ENCODE results near the gene YBX2.

DNA sequence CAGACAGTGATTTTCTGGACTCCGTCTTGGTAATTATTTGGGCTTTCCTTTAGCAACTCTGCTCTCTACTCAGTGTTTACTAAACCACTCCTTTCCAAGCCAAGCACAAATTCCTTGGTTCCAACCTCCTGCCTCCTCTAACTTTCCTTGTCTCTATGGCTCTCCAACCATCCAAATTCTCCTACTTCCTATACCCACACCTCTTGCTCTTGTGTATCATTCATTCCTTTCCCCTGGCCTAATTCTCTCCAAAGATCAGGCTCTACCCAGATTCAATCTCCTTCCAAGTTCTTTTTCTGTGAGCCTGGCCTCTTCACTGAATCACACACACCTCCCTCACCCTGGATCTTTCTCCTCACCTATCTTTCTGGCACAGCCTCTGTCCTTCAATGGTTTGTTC is 33.6 kb upstream of the YBX2 start:
- TF ChIP-seq, protein P1, sequence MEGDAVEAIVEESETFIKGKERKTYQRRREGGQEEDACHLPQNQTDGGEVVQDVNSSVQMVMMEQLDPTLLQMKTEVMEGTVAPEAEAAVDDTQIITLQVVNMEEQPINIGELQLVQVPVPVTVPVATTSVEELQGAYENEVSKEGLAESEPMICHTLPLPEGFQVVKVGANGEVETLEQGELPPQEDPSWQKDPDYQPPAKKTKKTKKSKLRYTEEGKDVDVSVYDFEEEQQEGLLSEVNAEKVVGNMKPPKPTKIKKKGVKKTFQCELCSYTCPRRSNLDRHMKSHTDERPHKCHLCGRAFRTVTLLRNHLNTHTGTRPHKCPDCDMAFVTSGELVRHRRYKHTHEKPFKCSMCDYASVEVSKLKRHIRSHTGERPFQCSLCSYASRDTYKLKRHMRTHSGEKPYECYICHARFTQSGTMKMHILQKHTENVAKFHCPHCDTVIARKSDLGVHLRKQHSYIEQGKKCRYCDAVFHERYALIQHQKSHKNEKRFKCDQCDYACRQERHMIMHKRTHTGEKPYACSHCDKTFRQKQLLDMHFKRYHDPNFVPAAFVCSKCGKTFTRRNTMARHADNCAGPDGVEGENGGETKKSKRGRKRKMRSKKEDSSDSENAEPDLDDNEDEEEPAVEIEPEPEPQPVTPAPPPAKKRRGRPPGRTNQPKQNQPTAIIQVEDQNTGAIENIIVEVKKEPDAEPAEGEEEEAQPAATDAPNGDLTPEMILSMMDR (conservative IDR thresholded peaks at IDR 0.05): no peak
- no peak for TF ChIP-seq EZH2 (IDR thresholded peaks at IDR 0.05; ENCODE audit: low read depth)

Data from PC-9 (cell line).